GM18511 (cell line): ENCODE results near the gene PIP5K1C.

Source experiments
- ATAC-seq: cut with Tn5 transposase; IDR thresholded peaks from one replicate; pipeline ENCODE4 v1.9.1; 2021; ENCODE audit warnings: mild to moderate bottlenecking, moderate library complexity; ENCODE audit not compliant: unreplicated experiment

Gene PIP5K1C

GRCh38 chr19:3695124-3695733 lies 5.0 kb downstream of the PIP5K1C start:
- no peak for ATAC-seq

GRCh38 chr19:3694361-3695123 lies 5.7 kb downstream of the PIP5K1C start:
- ATAC-seq: no peak

GRCh38 chr19:3693025-3693925 lies 7.0 kb downstream of the PIP5K1C start:
- ATAC-seq: no peak

GRCh38 chr19:3692141-3693024 lies 7.9 kb downstream of the PIP5K1C start:
- no peak for ATAC-seq

- no peak for ATAC-seq
These were observed 8.5 kb downstream of the PIP5K1C start for GRCh38 chr19:3691726-3692125.

GRCh38 chr19:3691372-3691716 lies 8.9 kb downstream of the PIP5K1C start:
- no peak for ATAC-seq

- no peak for ATAC-seq
These were observed 9.5 kb downstream of the PIP5K1C start for GRCh38 chr19:3690551-3691371.

GRCh38 chr19:3687774-3688706 lies 12.2 kb downstream of the PIP5K1C start:
- ATAC-seq: no peak

GRCh38 chr19:3687393-3687773 lies 12.9 kb downstream of the PIP5K1C start:
- ATAC-seq: no peak

GRCh38 chr19:3684817-3685410 lies 15.4 kb downstream of the PIP5K1C start:
- ATAC-seq: no peak

GRCh38 chr19:3684054-3684816 lies 16.0 kb downstream of the PIP5K1C start:
- ATAC-seq: peak; percentile 52

- no peak for ATAC-seq
These were observed 16.7 kb downstream of the PIP5K1C start for GRCh38 chr19:3683405-3684053.

- ATAC-seq: no peak
These were observed 17.4 kb downstream of the PIP5K1C start for GRCh38 chr19:3682741-3683404.

- ATAC-seq: no peak
These were observed 18.0 kb downstream of the PIP5K1C start for GRCh38 chr19:3682286-3682685.

- ATAC-seq: no peak
These were observed 19.3 kb downstream of the PIP5K1C start for GRCh38 chr19:3680939-3681338.

GRCh38 chr19:3679581-3679980 lies 20.7 kb downstream of the PIP5K1C start:
- ATAC-seq: no peak

GRCh38 chr19:3679138-3679537 lies 21.1 kb downstream of the PIP5K1C start:
- no peak for ATAC-seq
